NCI-H187 treated with DMSO at 0.1 percent for 48 hours (cell line): ENCODE data around the gene CDH4.
"Not testable (repeated sequence)": the region's sequence is repeated elsewhere in the genome, so short reads cannot be mapped to it uniquely, and the experiment has no call there.

ENCODE experiments used
- DNase-seq: peaks from one replicate; lab custom pipeline; 2025; lab: John Stamatoyannopoulos, UW

CDH4 gene

GRCh38 chr20:61387204-61387953, 135.3 kb downstream of the CDH4 start:
- DNase-seq: peak; percentile 24

- no peak for DNase-seq
Measured at GRCh38 chr20:61387954-61388348, 135.9 kb downstream of the CDH4 start.

DNA sequence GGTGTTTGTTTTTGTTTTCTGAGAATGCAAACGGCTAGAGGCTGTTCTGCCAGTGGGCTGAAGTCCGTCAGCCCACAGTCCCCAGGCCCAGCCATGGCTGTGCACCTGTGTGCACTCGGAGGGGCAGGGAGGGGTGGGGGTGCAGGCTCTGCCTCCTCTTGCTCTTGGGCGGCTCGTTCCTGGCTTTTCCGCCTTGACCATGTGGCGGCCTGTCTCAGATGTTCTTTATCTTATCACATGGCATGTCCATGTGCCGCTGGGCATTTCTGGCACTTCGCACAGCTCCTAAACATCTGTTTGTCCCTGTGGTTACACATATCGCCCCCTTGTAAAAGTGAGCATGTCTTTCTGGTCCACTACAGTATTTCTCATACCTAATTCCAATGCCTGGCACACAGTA, 137.0 kb downstream of the CDH4 start:
- DNase-seq: no peak

GRCh38 chr20:61391185-61391584, 139.1 kb downstream of the CDH4 start:
- DNase-seq: no peak

DNA sequence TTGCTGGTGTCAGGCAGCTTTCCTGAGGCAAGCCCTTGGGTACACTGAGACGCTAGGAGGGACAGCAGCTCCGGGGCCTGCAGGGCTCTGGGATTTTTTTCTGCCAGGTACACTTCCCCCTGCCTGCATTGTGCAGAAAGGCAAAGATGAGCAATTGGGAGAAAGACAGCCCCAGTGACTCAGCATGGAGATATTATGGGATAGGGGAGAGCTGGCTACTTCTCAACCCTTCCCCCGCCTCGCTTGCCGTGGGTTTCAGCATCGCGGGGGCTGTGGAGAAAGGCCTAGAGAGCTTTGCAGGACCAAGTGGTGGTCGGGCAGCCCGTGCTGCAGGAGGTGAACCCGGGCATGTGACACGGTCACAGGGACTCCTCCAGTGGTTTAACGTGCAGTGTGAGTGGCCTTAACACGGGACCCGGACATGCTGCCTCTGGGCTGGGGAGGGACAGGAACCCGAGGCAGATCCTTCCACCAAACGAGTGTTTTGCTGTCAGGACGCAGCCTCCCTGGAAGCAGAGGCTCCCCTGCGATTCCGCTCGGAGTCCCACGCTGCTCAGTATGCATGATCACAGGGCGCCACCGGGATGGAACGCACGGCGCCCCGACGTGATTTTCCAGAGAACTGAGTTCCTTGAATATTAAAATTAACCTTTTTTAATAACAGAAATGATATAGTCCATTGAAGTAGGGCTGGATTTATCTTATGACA, 139.9 kb downstream of the CDH4 start:
- DNase-seq: no peak

- DNase-seq: no peak
Measured at GRCh38 chr20:61394088-61394799, 142.2 kb downstream of the CDH4 start.

- no peak for DNase-seq
Measured at GRCh38 chr20:61396262-61396848, 144.3 kb downstream of the CDH4 start.

DNA sequence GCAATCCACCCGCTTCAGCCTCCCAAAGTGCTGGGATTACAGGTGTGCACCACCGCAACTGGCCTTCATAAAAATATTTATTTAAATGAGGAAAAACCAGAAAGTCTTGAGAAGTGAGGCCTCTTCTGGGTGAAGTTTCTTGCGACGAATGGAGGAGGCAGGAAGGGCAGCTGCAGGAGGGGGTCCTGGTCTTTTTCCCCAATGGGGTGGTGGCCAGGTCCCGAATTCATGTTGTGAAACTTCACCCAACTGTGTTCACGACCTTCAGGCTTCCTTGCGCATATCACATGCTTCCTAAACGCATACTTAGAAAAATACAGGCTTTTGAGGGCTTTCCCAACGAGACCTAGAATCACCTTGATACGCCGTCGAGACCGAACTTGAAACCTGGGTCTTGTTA, 145.1 kb downstream of the CDH4 start:
- DNase-seq: no peak

DNA sequence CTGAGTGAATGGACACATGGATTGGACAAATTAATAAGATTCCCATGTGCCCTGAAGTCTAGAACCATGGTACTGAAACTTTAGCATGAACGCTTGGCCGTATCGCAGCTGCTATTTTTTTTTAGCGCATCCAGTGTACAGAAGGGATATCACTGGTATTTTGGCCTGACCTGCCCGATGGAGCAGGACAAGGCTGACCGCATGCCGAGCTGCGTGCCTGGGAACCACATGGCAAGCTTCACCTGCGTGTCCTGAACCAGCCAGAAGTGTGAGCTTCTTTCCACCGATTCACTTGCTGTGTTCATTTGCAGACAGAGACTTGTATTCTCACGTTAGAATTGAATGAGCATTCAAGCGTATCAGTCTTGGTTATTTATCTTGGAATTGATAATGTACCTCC, 145.7 kb downstream of the CDH4 start:
- no peak for DNase-seq

DNA sequence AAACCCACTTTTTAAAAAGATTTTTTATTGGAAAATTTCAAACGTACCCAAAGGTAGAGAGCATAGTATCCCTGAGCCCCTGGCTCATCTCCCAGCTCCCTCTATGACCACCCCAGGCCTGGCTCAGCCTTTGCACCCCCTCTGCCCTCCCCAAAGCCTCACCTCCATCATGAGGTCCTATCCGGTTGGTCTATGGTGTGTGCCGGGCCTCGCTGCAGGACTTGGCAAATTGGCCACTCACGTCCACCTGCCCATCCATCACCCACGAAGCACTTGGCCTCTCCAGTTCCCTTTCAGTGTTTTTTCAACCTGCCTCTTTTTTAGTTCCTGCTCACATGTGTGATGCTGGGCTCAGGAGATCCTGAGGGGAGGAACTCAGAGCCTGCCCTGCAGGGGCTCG, 147.4 kb downstream of the CDH4 start:
- DNase-seq: no peak

- DNase-seq: no peak
Measured at GRCh38 chr20:61400499-61400898, 148.4 kb downstream of the CDH4 start.

GRCh38 chr20:61404303-61404702, 152.2 kb downstream of the CDH4 start:
- no peak for DNase-seq

- DNase-seq: no peak
Measured at GRCh38 chr20:61405007-61405406, 152.9 kb downstream of the CDH4 start.

DNA sequence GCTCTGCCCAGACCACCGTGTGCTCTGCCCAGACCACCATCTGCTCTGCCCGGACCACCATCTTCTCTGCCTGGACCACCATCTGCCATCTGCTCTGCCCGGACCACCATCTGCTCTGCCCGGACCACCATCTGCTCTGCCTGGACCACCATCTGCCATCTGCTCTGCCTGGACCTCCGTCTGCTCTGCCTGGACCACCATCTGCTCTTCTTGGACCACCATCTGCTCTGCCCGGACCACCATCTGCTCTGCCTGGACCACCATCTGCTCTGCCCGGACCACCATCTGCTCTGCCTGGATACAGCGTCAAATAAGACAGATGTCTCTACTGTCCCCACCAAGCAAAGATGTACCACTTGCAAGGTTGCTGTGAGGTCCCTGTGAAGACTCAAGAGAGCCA, 154.7 kb downstream of the CDH4 start:
- DNase-seq: not testable (repeated sequence)

DNA sequence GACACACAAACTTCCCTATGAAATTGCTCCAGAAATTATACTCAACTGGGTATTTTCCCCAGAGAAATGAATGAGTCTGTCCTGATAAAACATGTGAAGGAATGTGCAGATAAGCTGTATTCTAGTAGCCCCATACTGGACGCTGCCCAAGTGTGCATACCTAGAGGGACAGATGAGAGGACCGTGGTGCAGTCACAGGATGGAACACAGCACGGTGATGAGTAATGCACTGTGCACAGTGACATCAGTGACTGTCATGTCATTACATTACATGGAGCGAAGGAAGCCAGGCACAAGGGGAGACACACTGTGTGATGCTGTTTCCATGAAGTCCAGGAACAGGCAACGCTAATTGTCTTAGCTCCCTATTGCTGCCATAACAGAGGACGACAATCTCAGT, 155.5 kb downstream of the CDH4 start:
- DNase-seq: no peak

DNA sequence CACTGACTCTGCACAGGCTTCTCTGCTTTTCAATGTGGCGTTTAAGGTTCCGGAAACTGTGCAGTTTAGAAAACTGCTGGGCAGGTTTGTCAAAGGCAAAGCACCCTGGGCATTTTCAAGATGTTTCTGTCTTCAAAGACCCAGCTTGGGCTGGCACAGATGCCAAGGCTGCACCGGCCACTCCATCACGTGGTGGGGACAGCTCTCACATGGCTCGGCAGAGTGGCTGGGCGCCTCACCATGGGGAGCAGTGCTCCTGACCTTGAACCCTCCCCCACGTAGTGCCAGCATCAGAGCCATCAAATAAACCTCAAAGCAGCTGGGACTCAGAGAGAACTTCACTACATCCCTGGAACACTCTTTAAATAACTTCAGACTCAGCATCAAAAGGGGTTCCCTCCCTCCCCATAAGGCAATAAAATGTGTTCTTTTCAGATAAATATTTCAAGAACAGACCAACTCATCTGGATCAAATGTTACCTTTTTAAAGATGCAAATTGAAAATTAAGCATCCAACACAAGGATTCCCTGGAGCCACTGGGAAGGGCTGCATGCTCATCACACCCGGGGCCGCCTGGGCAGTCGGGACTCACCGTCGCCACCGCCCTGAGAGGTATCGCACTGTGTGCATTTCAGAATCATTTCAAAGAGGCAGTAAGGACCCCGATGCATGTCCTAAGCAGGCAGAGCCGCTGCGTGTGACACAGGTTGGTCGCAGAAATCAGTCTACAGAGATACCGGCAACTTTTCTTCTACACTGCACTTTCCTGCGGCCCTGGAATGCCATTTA, 157.1 kb downstream of the CDH4 start:
- DNase-seq: no peak

- DNase-seq: no peak
Measured at GRCh38 chr20:61411743-61412142, 159.7 kb downstream of the CDH4 start.

DNA sequence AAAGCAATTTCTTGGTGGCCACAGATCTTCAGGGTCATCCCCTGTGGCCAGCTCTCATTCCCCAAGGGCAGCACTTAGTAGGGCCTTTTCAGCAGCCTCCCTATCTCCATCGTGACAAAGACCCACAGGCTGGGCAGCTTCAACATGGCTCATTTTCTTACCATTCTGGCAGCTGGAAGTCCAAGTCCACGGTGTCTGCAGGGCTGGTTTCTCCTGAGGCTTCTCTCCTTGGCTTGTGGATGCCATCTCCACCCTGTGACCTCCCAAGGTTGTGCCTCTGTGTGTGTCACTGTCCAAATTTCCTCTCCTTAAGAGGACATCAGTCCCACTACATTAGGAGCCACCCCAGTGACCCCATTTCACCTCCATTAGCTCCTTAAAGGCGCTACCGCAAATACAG, 161.7 kb downstream of the CDH4 start:
- DNase-seq: no peak

- no peak for DNase-seq
Measured at GRCh38 chr20:61414455-61414991, 162.5 kb downstream of the CDH4 start.

- DNase-seq: no peak
Measured at GRCh38 chr20:61416546-61416945, 164.5 kb downstream of the CDH4 start.

DNA sequence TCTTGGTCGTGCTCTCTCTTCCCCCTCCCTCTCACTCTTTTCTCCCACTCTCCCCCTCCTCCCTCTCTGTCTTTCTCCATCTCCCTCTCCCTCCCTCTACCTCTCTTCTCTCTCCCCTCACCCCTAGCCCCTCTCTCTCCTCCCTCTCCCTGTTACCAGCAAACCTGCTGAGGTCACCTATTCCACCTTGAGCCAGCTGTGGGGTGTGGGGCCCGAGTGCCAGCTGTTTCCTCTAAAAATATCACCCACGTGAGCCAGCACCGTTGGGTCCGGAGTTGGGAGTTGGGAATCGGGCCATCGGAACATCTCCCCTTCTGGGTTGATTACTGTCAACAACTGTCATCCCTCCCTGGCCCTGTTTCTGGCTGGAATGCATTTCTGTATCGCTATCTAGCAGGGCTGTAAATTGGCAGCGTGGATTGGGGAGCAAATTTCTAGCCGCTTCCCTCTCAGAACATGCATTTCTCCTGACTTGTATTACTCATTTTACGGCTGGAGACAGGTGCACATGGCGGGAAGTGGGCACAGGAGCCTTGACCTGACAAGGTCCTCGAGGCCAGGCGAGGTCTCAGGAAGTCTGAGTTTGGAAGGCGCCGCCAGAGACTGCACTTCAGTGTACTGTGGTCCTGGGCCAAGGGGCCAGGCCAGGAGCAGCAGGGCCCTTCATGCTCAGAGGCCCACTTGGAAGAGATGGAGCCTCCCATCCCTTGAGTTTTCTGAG, 165.3 kb downstream of the CDH4 start:
- no peak for DNase-seq
